OCI-M1 (cell line): ENCODE data around the gene DDRGK1.
A peak's percentile ranks its signal among the peaks of the same experiment; 100 is the strongest.
"Not testable (repeated sequence)": the region's sequence is repeated elsewhere in the genome, so short reads cannot be mapped to it uniquely, and the experiment has no call there.

Source experiments
- DNase-seq: peaks from one replicate; lab custom pipeline; 2025; lab: John Stamatoyannopoulos, UW

Gene DDRGK1

GRCh38 chr20:3183896-3184612 is 20.4 kb downstream of the DDRGK1 start:
- DNase-seq: no peak

GRCh38 chr20:3182429-3182828 is 22.1 kb downstream of the DDRGK1 start:
- not testable (repeated sequence) for DNase-seq

- DNase-seq: no peak
These were observed 23.2 kb downstream of the DDRGK1 start for GRCh38 chr20:3181270-3181669.

- no peak for DNase-seq
These were observed 24.2 kb downstream of the DDRGK1 start for GRCh38 chr20:3180319-3180718.

GRCh38 chr20:3177746-3178485 is 26.6 kb downstream of the DDRGK1 start:
- DNase-seq: peak; percentile 55

GRCh38 chr20:3175270-3175669 is 29.2 kb downstream of the DDRGK1 start:
- DNase-seq: no peak

GRCh38 chr20:3174442-3175261 is 29.8 kb downstream of the DDRGK1 start:
- DNase-seq: peak; percentile 86

- peak; percentile 94 for DNase-seq
These were observed 30.7 kb downstream of the DDRGK1 start for GRCh38 chr20:3173610-3174441.

GRCh38 chr20:3172933-3173609 is 31.4 kb downstream of the DDRGK1 start, which contains the start of gene LZTS3:
Gene LZTS3, minus strand, starts transcription at chr20:3173549. Its CDS starts 6,386 bp downstream, at chr20:3167163.
- peak; percentile 86 for DNase-seq

GRCh38 chr20:3172126-3172932 is 32.2 kb downstream of the DDRGK1 start:
- DNase-seq: no peak

GRCh38 chr20:3171391-3172125 is 32.9 kb downstream of the DDRGK1 start:
- DNase-seq: no peak

- no peak for DNase-seq
These were observed 35.5 kb downstream of the DDRGK1 start for GRCh38 chr20:3168829-3169590.

GRCh38 chr20:3168079-3168828 is 36.2 kb downstream of the DDRGK1 start:
- DNase-seq: no peak

GRCh38 chr20:3167738-3168078 is 36.8 kb downstream of the DDRGK1 start:
- DNase-seq: no peak

GRCh38 chr20:3166913-3167342 is 37.6 kb downstream of the DDRGK1 start:
- no peak for DNase-seq

GRCh38 chr20:3166338-3166912 is 38.1 kb downstream of the DDRGK1 start:
- no peak for DNase-seq

GRCh38 chr20:3165473-3166337 is 38.8 kb downstream of the DDRGK1 start:
- no peak for DNase-seq
